ENCODE data around the gene SLF2.

DNA sequence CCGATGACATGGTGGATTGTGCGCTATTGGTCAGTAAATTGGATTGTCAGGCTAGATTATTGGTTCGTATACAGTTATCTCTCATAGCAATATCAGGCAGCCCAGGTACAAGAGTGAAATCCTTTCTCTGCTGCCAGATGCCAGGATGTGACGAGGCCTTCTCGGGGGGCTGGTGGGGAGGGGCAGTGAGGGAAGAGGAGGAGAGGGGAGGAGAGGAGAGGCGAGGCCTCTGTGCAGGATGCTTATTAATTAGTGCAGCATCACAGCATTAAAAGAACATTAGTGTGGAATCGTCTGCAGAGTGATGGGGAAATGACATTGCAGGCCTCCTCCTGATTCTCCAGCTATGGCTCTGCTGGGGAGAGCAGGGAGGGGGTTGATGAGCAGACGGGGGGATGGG lies 30.5 kb upstream of the SLF2 start:
- no peak for TF ChIP-seq EP300 (IDR thresholded peaks at IDR 0.05)
- no peak for TF ChIP-seq POLR2AphosphoS5 (IDR thresholded peaks at IDR 0.05)
- TF ChIP-seq, protein P1, sequence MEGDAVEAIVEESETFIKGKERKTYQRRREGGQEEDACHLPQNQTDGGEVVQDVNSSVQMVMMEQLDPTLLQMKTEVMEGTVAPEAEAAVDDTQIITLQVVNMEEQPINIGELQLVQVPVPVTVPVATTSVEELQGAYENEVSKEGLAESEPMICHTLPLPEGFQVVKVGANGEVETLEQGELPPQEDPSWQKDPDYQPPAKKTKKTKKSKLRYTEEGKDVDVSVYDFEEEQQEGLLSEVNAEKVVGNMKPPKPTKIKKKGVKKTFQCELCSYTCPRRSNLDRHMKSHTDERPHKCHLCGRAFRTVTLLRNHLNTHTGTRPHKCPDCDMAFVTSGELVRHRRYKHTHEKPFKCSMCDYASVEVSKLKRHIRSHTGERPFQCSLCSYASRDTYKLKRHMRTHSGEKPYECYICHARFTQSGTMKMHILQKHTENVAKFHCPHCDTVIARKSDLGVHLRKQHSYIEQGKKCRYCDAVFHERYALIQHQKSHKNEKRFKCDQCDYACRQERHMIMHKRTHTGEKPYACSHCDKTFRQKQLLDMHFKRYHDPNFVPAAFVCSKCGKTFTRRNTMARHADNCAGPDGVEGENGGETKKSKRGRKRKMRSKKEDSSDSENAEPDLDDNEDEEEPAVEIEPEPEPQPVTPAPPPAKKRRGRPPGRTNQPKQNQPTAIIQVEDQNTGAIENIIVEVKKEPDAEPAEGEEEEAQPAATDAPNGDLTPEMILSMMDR (IDR thresholded peaks at IDR 0.05), result no peak

Measured in stomach (tissue), 4 donors.